B cell (primary cell): ENCODE results near the gene WDR75.

Source experiments
- CTCF ChIP-seq: fragments of 200-600 bp; IDR thresholded peaks from one replicate; pipeline ENCODE4 v1.8.0; 2022; ENCODE audit warnings: antibody characterized with exemption, mild to moderate bottlenecking
- EZH2 ChIP-seq: IDR thresholded peaks from 2 replicates; pipeline ENCODE4 v1.6.1; 2012; ENCODE audit warnings: borderline replicate concordance, low read depth, mild to moderate bottlenecking, moderate library complexity, low read length; ENCODE audit not compliant: insufficient read depth, poor library complexity, severe bottlenecking

GRCh38 chr2:189501487-189501886 is 60.2 kb downstream of the WDR75 start:
- no peak for TF ChIP-seq CTCF
- no peak for TF ChIP-seq EZH2
